GM23248 (cell line): Measurements from ENCODE around the gene RAB28.

Experiments
- EZH2 ChIP-seq: fragments of 200-600 bp; sonication (generic); IDR thresholded peaks from 2 replicates; pipeline ENCODE4 v1.6.1; 2018; ENCODE audit warnings: antibody characterized with exemption, mild to moderate bottlenecking; ENCODE audit not compliant: insufficient read depth, poor library complexity, severe bottlenecking
- EZH2phosphoT487 ChIP-seq: fragments of 200-600 bp; sonication (generic); IDR thresholded peaks from 2 replicates; pipeline ENCODE4 v1.6.1; 2018; ENCODE audit warnings: antibody characterized with exemption, moderate library complexity, mild to moderate bottlenecking, low read depth; ENCODE audit not compliant: insufficient read depth

GRCh38 chr4:13527192-13527980, 43.2 kb upstream of the RAB28 start:
- TF ChIP-seq EZH2 (peak; percentile 10), EZH2phosphoT487 (no peak)
